Vagina (tissue), 2 donors: ENCODE results near the gene HIVEP2.

Source experiments
- POLR2A ChIP-seq, 2 donors: fragments of 450-650 bp; IDR thresholded peaks; one replicate each; pipeline ENCODE4 v1.6.1; 2017; ENCODE audit warnings: antibody characterized with exemption in 2 of 2, mild to moderate bottlenecking in 2 of 2, moderate library complexity in 2 of 2
- TF ChIP-seq, protein P1 (sequence below), 3 experiments: fragments of 450-650 bp in 2 of 3; fragments of 200-600 bp in 1 of 3; sonication (generic) in 1 of 3; IDR thresholded peaks; one replicate each; pipeline ENCODE4 v1.5.1; 2017 to 2019; ENCODE audit warnings: antibody characterized with exemption in 3 of 3, mild to moderate bottlenecking in 2 of 3, moderate library complexity in 2 of 3

DNA sequence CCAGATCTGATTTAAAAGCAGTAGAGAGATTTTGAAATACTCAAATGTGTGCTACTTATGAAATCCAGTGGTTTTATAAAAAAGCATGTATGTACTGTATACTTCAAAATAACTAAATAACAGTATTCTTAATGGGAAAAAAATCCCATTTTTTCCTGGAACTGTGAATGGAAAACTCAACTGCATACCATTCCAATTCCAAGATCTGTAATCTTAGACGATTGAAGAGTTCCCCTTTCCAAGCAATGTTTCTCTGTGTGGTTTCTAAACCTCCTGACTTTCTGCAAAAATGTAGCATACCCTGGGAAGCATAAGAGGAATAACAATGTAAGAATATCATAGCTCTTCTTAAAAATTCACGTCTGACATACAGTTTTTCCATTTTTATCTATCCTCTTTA is 40.3 kb upstream of the HIVEP2 start:
- TF ChIP-seq, protein P1, sequence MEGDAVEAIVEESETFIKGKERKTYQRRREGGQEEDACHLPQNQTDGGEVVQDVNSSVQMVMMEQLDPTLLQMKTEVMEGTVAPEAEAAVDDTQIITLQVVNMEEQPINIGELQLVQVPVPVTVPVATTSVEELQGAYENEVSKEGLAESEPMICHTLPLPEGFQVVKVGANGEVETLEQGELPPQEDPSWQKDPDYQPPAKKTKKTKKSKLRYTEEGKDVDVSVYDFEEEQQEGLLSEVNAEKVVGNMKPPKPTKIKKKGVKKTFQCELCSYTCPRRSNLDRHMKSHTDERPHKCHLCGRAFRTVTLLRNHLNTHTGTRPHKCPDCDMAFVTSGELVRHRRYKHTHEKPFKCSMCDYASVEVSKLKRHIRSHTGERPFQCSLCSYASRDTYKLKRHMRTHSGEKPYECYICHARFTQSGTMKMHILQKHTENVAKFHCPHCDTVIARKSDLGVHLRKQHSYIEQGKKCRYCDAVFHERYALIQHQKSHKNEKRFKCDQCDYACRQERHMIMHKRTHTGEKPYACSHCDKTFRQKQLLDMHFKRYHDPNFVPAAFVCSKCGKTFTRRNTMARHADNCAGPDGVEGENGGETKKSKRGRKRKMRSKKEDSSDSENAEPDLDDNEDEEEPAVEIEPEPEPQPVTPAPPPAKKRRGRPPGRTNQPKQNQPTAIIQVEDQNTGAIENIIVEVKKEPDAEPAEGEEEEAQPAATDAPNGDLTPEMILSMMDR (IDR thresholded peaks at IDR 0.05), result no peak
- TF ChIP-seq POLR2A (IDR thresholded peaks at IDR 0.05), result no peak
